ENCODE data around the gene KRT14.
"Not testable (repeated sequence)": the region's sequence is repeated elsewhere in the genome, so short reads cannot be mapped to it uniquely, and the experiment has no call there.

The KRT14 gene

GRCh38 chr17:41625602-41626001 is 38.9 kb upstream of the KRT14 start:
- in situ Hi-C loops (cut with HindIII; ENCODE audit: low sequenced_read_pairs) = no loop called here
- DNase-seq (ENCODE audit: low read depth, low spot score) = peak; percentile 19
- H3K4me3 ChIP-seq (ENCODE audit: low read depth, low read length) = no peak overlapping the region
- no peak for TF ChIP-seq CTCF (IDR thresholded peaks at IDR 0.05; ENCODE audit: low read depth, low read length)

GRCh38 chr17:41624208-41625101 is 37.8 kb upstream of the KRT14 start, which contains the start of gene KRT17:
Gene KRT17 (minus strand): TSS chr17:41624575. CDS start chr17:41624509, 66 bp downstream.
- H3K4me3 ChIP-seq (ENCODE audit: low read depth, low read length) = no peak within 1 kb of the TSS
- no peak for DNase-seq (ENCODE audit: low read depth, low spot score)
- no peak for TF ChIP-seq CTCF (IDR thresholded peaks at IDR 0.05; ENCODE audit: low read depth, low read length)
- in situ Hi-C loops (cut with HindIII; ENCODE audit: low sequenced_read_pairs) = no loop called here

GRCh38 chr17:41623184-41623861 is 36.6 kb upstream of the KRT14 start:
- DNase-seq (ENCODE audit: low read depth, low spot score); H3K4me3 ChIP-seq (ENCODE audit: low read depth, low read length); in situ Hi-C loops (cut with HindIII; ENCODE audit: low sequenced_read_pairs): not testable (repeated sequence)

GRCh38 chr17:41622340-41623183 is 35.9 kb upstream of the KRT14 start:
- H3K4me3 ChIP-seq (ENCODE audit: low read depth, low read length); DNase-seq (ENCODE audit: low read depth, low spot score); in situ Hi-C loops (cut with HindIII; ENCODE audit: low sequenced_read_pairs): not testable (repeated sequence)

GRCh38 chr17:41621916-41622315 is 35.2 kb upstream of the KRT14 start:
- no peak overlapping the region for H3K4me3 ChIP-seq (ENCODE audit: low read depth, low read length)
- no peak for TF ChIP-seq CTCF (IDR thresholded peaks at IDR 0.05; ENCODE audit: low read depth, low read length)
- in situ Hi-C loops (cut with HindIII; ENCODE audit: low sequenced_read_pairs) = no loop called here
- no peak for DNase-seq (ENCODE audit: low read depth, low spot score)

GRCh38 chr17:41621435-41621817 is 34.7 kb upstream of the KRT14 start:
- DNase-seq (ENCODE audit: low read depth, low spot score); H3K4me3 ChIP-seq (ENCODE audit: low read depth, low read length); in situ Hi-C loops (cut with HindIII; ENCODE audit: low sequenced_read_pairs): not testable (repeated sequence)

GRCh38 chr17:41620583-41621434 is 34.1 kb upstream of the KRT14 start:
- no peak for TF ChIP-seq CTCF (IDR thresholded peaks at IDR 0.05; ENCODE audit: low read depth, low read length)
- H3K4me3 ChIP-seq (ENCODE audit: low read depth, low read length) = no peak overlapping the region
- in situ Hi-C loops (cut with HindIII; ENCODE audit: low sequenced_read_pairs) = no loop called here

GRCh38 chr17:41619927-41620582 is 33.4 kb upstream of the KRT14 start:
- in situ Hi-C loops (cut with HindIII; ENCODE audit: low sequenced_read_pairs); DNase-seq (ENCODE audit: low read depth, low spot score); H3K4me3 ChIP-seq (ENCODE audit: low read depth, low read length): not testable (repeated sequence)

More at GRCh38 chr17:41620583-41621434, 34.1 kb upstream of the KRT14 start:
- DNase-seq (ENCODE audit: low read depth, low spot score) = no peak
